SK-N-MC (cell line): ENCODE results near the gene SLC8A2.

Experiments used
- DNase-seq: peaks from one replicate; pipeline ENCODE4 v3.0.0-alpha.2; 2011; ENCODE audit warnings: low read depth, low spot score
- H3K27ac ChIP-seq: fragments of 200-600 bp; sonication (generic); 2 replicates; pipeline ENCODE4 v1.5.1; 2016; ENCODE audit warnings: mixed run types
- H3K36me3 ChIP-seq: fragments of 200-600 bp; sonication (generic); 2 replicates; pipeline ENCODE4 v1.6.1; 2017; ENCODE audit warnings: antibody characterized with exemption, low read length, mixed read lengths; ENCODE audit not compliant: insufficient read depth
- H3K4me3 ChIP-seq: fragments of 200-600 bp; sonication (generic); 2 replicates; pipeline ENCODE4 v1.5.1; 2016
- H3K9ac ChIP-seq: fragments of 200-600 bp; sonication (generic); 2 replicates; pipeline ENCODE4 v1.8.0; 2017; ENCODE audit warnings: mixed run types, mixed read lengths; ENCODE audit not compliant: insufficient read length
- H3K9me3 ChIP-seq: fragments of 200-600 bp; sonication (generic); 2 replicates; pipeline ENCODE4 v1.6.1; 2017; ENCODE audit warnings: low read depth, mild to moderate bottlenecking, antibody characterized with exemption, low read length, moderate library complexity, mixed read lengths
- EZH2 ChIP-seq: fragments of 200-600 bp; sonication (generic); IDR thresholded peaks from one replicate; pipeline ENCODE4 v1.6.1; 2017; ENCODE audit warnings: antibody characterized with exemption
- FOXP2 ChIP-seq: optimal IDR thresholded peaks from 2 replicates; pipeline ENCODE3; 2011; ENCODE audit warnings: mild to moderate bottlenecking, moderate library complexity; ENCODE audit not compliant: insufficient read depth; ENCODE audit errors: extremely low read length, control extremely low read depth
- POLR2AphosphoS5 ChIP-seq: IDR thresholded peaks from 2 replicates; pipeline ENCODE4 v1.6.1; 2012; ENCODE audit warnings: mild to moderate bottlenecking, low read depth, low read length, borderline replicate concordance

SLC8A2 gene

DNA sequence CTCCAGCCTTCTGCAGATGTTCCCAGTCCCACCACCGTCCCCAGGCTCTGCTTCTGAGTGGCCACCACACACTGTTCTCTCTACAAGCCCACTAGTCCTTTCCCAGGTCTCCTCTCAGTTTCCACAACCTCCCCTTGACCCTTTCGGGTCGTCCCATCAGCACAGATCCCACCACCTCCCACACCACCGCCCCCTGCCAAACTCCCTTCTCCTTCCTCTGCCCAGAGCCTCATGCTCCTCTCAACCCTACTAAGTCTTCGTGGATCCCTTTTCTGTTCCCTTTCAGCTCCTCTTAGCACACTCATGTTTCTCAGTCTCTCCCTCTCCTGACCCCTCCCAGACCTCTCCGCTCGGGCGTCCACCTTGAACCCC, 41.2 kb upstream of the SLC8A2 start:
- Histone ChIP-seq H3K4me3 (no peak overlapping the region), H3K27ac (no peak overlapping the region), H3K9me3 (no peaks in the 10 kb centered on the region), H3K9ac (peak overlapping the region; percentile 14), H3K36me3 (no peaks in the 10 kb centered on the region)
- DNase-seq: no peak
- TF ChIP-seq FOXP2 (no peak), EZH2 (no peak), POLR2AphosphoS5 (no peak)

DNA sequence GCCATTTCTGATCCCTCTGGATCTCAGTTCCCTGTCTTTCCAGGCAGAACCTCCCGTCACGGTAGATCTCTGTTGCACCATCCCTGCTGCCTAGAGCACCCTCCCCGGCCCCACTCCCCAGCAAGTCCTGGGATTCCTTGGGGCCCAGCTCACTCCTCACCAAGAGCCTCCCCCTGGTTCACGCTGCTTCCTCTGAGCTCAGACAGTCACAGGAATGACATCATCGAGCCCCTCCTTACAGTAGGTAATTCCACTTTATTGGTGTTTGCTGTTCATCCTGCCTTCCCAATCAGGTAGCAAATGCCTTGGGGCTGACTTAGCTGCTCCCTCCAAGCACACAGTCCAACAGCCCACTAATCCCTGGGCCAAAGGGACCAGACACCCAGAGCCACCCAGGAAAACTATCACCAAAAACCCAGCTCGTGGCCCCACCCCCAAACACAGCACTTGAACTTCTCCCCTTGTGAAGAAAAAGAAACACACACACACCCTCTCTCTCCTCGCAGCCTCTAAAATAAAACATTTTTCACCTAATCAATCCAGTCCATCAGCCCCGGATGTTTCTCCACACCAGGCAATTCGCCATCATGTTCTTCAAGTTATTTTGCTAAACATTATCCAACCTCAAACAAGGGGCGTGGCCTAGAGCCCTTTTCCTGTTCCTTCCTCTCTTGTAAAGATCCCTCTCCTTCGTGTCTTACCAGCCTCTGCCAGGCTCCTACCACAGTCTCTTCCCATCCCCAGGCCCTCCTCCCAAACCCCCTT, 40.7 kb upstream of the SLC8A2 start:
- peak overlapping the region; percentile 14 for H3K9ac ChIP-seq
- DNase-seq: no peak
- H3K36me3 ChIP-seq: no peaks in the 10 kb centered on the region
- TF ChIP-seq EZH2 (no peak), FOXP2 (no peak), POLR2AphosphoS5 (no peak)
- no peaks in the 10 kb centered on the region for H3K9me3 ChIP-seq
- no peak overlapping the region for H3K4me3 ChIP-seq
- no peak overlapping the region for H3K27ac ChIP-seq

DNA sequence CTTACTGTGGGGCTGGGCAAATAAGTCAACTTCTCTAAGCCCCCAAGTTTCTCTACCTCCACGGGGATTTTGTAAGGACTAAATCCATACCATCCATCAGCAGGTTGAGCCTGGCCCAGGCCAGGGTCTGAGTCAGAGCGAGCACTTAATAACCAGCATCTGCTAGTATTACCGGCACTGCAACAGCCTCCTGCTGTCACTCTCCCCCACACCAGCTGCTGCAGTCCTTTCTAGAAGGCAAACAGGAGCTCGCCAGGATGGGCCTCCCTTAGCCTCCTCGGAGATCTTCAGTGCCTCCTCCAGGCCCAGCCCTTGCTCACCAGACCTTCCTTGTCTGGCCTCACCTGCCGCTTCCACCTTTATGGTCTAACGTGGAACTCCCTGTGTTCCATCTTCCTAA, 40.0 kb upstream of the SLC8A2 start:
- Histone ChIP-seq H3K9ac (no peak overlapping the region), H3K9me3 (no peaks in the 10 kb centered on the region), H3K27ac (no peak overlapping the region), H3K4me3 (no peak overlapping the region), H3K36me3 (no peaks in the 10 kb centered on the region)
- no peak for DNase-seq
- TF ChIP-seq EZH2: no peak
- TF ChIP-seq FOXP2: no peak
- no peak for TF ChIP-seq POLR2AphosphoS5

DNA sequence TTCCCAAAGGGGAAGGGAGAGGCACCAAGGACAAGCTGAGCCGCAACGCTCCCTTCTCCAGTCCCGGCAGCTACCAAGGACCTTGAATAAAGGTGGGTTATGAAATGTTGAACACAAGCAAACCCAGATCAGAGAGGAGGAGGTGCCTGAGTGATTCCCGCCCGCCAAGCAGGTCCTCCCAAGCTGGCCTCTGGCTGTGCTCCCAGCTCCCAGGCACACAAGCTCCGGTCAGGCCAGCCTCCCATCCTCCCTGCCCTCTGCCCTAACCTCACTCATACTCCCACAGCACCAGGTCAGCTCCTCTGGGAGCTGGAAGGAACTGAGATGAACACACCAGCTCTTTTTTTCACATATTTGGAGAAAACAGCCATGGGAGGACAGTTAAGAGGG, 39.4 kb upstream of the SLC8A2 start:
- Histone ChIP-seq H3K9ac (no peak overlapping the region), H3K36me3 (no peaks in the 10 kb centered on the region), H3K9me3 (no peaks in the 10 kb centered on the region), H3K27ac (no peak overlapping the region), H3K4me3 (no peak overlapping the region)
- TF ChIP-seq POLR2AphosphoS5 (no peak), EZH2 (no peak), FOXP2 (no peak)
- no peak for DNase-seq

DNA sequence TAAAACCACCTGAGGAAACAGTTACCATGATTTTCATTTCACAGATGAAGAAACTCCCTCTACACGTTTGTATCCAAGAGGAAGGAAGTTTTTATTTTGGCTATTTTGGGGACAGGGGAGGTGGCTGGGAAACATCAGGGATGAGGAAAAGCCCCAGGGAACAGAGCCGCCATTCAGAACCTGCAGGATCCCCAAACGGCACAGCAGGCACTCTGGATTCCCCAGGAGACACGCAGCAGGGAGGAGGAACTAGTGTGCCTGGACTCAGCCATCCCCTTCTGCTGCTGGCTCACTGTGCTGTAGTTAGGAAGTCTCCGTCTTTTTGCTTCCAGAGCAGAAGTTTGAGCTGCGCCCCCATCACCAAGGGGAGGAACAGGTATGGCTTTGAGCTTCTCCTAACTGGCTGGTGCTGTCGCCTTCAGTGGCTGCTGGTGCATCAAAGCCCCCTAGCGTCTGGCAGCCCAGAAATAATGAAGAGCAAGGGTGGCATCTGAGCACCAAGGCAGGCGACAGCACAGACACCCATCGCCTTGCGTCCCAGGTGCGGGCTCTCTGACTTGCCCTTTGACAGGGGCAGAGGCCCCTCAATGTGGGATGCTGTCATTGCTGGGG, 38.9 kb upstream of the SLC8A2 start:
- no peak for DNase-seq
- H3K36me3 ChIP-seq: no peaks in the 10 kb centered on the region
- no peak for TF ChIP-seq FOXP2
- H3K4me3 ChIP-seq: no peak overlapping the region
- no peak overlapping the region for H3K27ac ChIP-seq
- H3K9ac ChIP-seq: no peak overlapping the region
- H3K9me3 ChIP-seq: no peaks in the 10 kb centered on the region

DNA sequence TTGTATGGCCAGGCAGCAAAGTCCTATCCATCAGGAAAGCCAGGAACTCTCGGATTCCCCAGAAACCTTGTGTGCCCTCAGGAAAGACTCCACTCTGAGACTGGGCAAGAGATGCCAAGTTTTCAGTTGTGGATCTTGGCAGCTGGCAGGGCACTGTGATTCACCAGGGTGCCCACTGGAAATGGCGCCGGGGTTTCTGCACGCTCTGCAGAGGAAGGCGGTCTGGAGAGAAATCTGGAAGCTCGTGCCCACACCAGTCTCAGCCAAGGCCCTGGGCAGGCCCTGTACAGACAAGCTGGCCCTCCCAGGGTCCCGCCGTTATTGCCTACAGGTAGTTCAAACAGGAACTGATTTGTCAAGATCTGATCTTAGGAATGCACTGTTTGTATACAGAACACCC, 38.3 kb upstream of the SLC8A2 start:
- TF ChIP-seq POLR2AphosphoS5 (no peak), EZH2 (no peak), FOXP2 (no peak)
- DNase-seq: no peak
- Histone ChIP-seq H3K36me3 (no peaks in the 10 kb centered on the region), H3K9me3 (no peaks in the 10 kb centered on the region), H3K9ac (no peak overlapping the region), H3K27ac (no peak overlapping the region), H3K4me3 (no peak overlapping the region)

DNA sequence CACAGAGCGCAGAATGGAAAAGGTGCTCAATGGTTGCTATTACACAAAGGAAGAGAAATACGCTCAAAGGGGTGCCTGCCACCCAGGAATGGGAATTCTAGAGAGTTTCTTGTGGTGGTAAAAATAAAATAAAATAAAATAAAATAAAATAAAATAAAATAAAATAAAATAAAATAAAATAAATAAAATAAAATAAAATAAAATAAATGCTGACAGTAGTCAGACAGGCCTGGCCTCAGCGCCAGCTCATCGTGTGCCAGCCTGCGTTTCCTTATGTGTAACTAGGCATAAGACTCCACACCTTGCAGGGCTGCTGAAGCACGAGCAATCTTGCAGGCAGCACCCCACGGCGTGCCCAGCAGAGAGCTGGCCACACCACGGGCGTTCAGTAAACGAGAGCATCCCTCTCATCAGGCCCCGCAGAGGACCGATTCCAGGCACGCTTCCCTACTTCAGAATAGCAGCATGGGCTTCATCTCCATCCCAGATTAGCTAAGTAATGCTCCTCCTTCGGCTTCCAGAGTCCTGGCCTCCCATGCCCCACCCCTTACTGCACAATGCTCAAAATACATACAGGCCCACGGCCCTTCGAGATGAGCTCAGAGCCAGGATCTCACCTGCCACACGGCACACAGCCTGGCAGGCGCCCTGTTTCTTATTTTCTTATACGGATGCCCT, 37.6 kb upstream of the SLC8A2 start:
- Histone ChIP-seq H3K27ac (no peak overlapping the region), H3K36me3 (no peaks in the 10 kb centered on the region), H3K4me3 (no peak overlapping the region), H3K9me3 (no peaks in the 10 kb centered on the region), H3K9ac (no peak overlapping the region)
- TF ChIP-seq EZH2 (no peak), POLR2AphosphoS5 (no peak), FOXP2 (no peak)
- no peak for DNase-seq

DNA sequence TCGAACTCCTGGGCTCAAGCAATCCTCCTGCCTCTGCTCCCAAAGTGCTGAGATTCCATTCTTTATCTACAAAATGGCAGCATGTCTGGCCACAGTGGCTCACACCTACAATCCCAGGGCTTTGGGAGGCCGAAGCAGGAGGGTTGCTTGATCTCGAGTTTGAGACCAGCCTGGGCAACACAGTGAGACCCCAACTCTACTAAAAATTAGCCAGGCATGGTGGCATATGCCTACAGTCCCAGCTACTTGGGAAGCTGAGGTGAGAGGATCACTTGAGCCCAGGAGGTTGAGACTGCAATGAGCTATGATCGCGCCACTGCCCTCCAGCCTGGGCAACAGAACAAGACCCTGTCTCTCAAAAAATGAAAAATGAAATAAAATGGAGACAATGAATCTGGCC, 37.0 kb upstream of the SLC8A2 start:
- H3K36me3 ChIP-seq: no peaks in the 10 kb centered on the region
- TF ChIP-seq POLR2AphosphoS5 (no peak), EZH2 (no peak), FOXP2 (no peak)
- no peaks in the 10 kb centered on the region for H3K9me3 ChIP-seq
- H3K9ac ChIP-seq: no peak overlapping the region
- H3K4me3 ChIP-seq: no peak overlapping the region
- no peak overlapping the region for H3K27ac ChIP-seq
- DNase-seq: no peak

DNA sequence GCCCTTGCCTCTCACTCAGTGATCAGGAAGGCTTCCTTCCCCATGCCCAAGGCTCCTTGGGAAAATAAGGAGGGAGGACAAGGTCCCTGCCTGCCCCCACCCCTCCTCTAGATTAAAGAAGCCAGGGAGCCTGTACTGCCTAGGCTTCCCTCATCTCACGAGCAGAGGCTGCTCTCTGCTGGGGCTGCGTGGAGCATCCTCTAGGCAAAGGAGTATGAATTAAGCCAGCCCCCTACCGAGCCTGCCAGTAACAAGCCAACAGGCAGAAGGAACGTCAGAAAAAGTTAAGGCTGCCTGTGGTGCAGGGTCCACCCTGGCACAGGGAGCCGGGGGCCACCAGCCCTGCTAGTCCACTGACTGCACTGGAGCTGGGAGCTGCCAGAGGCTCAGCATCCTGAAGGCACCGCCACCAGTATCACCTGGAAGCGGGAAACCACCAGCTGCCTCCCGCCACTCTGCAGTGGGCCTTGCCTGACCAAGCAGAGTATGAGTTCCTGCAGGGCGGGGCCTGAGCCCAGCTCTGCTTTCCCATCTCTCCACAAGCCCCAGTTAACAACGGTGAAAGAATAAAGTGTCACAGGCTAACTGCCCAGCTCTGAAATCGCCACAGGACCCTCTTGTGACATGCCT, 36.3 kb upstream of the SLC8A2 start:
- TF ChIP-seq EZH2: no peak
- no peak for TF ChIP-seq FOXP2
- TF ChIP-seq POLR2AphosphoS5: no peak
- no peak overlapping the region for H3K27ac ChIP-seq
- H3K9ac ChIP-seq: no peak overlapping the region
- DNase-seq: no peak
- no peak overlapping the region for H3K4me3 ChIP-seq
- H3K36me3 ChIP-seq: no peaks in the 10 kb centered on the region; the same call in 1 of the 2 replicates
- no peaks in the 10 kb centered on the region for H3K9me3 ChIP-seq
